HepG2 (cell line): ENCODE measurements around the gene NEDD8. TPM values are rescaled to one million over a fixed set of nuclear protein-coding genes. Genes with fewer than 3 reads are reported as not detected.

ENCODE experiments used
- CBFB ChIP-seq: sonication (generic); formaldehyde crosslinking; IDR thresholded peaks from 2 replicates; pipeline ENCODE4 v1.4.0; 2020; ENCODE audit warnings: missing genetic modification reagents
- DMTF1 ChIP-seq: sonication (generic); formaldehyde crosslinking; IDR thresholded peaks from 2 replicates; pipeline ENCODE4 v1.4.0; 2020; ENCODE audit warnings: mild to moderate bottlenecking, missing genetic modification reagents
- DPF2 ChIP-seq: sonication (generic); formaldehyde crosslinking; IDR thresholded peaks from 2 replicates; pipeline ENCODE4 v1.4.0; 2020; ENCODE audit warnings: mild to moderate bottlenecking, low read depth, missing genetic modification reagents, borderline replicate concordance
- ELF3 ChIP-seq: IDR thresholded peaks from 2 replicates; pipeline ENCODE4 v1.6.1; 2016; ENCODE audit warnings: missing genetic modification reagents, missing compliant biosample characterization
- ETS1 ChIP-seq: sonication (generic); formaldehyde crosslinking; IDR thresholded peaks from 2 replicates; pipeline ENCODE4 v1.4.0; 2020; ENCODE audit warnings: missing genetic modification reagents
- FOXO1 ChIP-seq: sonication (generic); formaldehyde crosslinking; IDR thresholded peaks from 2 replicates; pipeline ENCODE4 v1.4.0; 2020; ENCODE audit warnings: missing genetic modification reagents
- HBP1 ChIP-seq: IDR thresholded peaks from 2 replicates; pipeline ENCODE4 v1.6.1; 2016; ENCODE audit warnings: low read depth, control low read depth
- HOXA5 ChIP-seq: sonication (generic); formaldehyde crosslinking; IDR thresholded peaks from 2 replicates; pipeline ENCODE4 v1.4.0; 2020; ENCODE audit warnings: missing genetic modification reagents
- IRF9 ChIP-seq: sonication (generic); formaldehyde crosslinking; IDR thresholded peaks from 2 replicates; pipeline ENCODE4 v1.8.0; 2022; ENCODE audit warnings: missing genetic modification reagents, mild to moderate bottlenecking, borderline replicate concordance
- LBX2 ChIP-seq: sonication (generic); formaldehyde crosslinking; IDR thresholded peaks from 2 replicates; pipeline ENCODE4 v1.5.0; 2020; ENCODE audit warnings: missing genetic modification reagents, mild to moderate bottlenecking, borderline replicate concordance
- MED13 ChIP-seq: sonication (generic); formaldehyde crosslinking; IDR thresholded peaks from 2 replicates; pipeline ENCODE4 v1.5.0; 2020; ENCODE audit warnings: missing genetic modification reagents
- PPARG ChIP-seq: conservative IDR thresholded peaks from 2 replicates; pipeline ENCODE4 v1.6.1; 2016; ENCODE audit warnings: missing biosample characterization, missing genetic modification reagents
- SIN3A ChIP-seq: IDR thresholded peaks from 2 replicates; pipeline ENCODE4 v1.6.1; 2011; ENCODE audit warnings: low read depth, mild to moderate bottlenecking, control low read depth, low read length, borderline replicate concordance
- SNAPC5 ChIP-seq: sonication (generic); formaldehyde crosslinking; IDR thresholded peaks from 2 replicates; pipeline ENCODE4 v1.8.1; 2023; ENCODE audit warnings: mild to moderate bottlenecking, missing genetic modification reagents, borderline replicate concordance
- TARDBP ChIP-seq: sonication (generic); formaldehyde crosslinking; IDR thresholded peaks from 2 replicates; pipeline ENCODE4 v1.8.0; 2022; ENCODE audit warnings: mild to moderate bottlenecking, missing genetic modification reagents
- ZFP90 ChIP-seq: sonication (generic); formaldehyde crosslinking; IDR thresholded peaks from 2 replicates; pipeline ENCODE4 v1.8.0; 2022; ENCODE audit warnings: missing genetic modification reagents, mild to moderate bottlenecking, inconsistent platforms, borderline replicate concordance
- ZFP91 ChIP-seq: sonication (generic); formaldehyde crosslinking; IDR thresholded peaks from 2 replicates; pipeline ENCODE4 v1.9.0; 2022; ENCODE audit warnings: missing genetic modification reagents, mild to moderate bottlenecking, borderline replicate concordance
- ZNF160 ChIP-seq: sonication (generic); formaldehyde crosslinking; IDR thresholded peaks from 2 replicates; pipeline ENCODE4 v1.8.0; 2022; ENCODE audit warnings: mild to moderate bottlenecking, inconsistent platforms, missing genetic modification reagents
- ZNF350 ChIP-seq: sonication (generic); formaldehyde crosslinking; IDR thresholded peaks from 2 replicates; pipeline ENCODE4 v1.4.0; 2020; ENCODE audit warnings: mild to moderate bottlenecking, low read depth, missing genetic modification reagents, borderline replicate concordance
- ZNF547 ChIP-seq: sonication (generic); formaldehyde crosslinking; IDR thresholded peaks from 2 replicates; pipeline ENCODE4 v1.5.1; 2020; ENCODE audit warnings: mild to moderate bottlenecking, missing genetic modification reagents
- polyA plus RNA-seq, 8 experiments: library from polyadenylated mRNA; depleted of rRNA in 3 of 8; stranded (reverse) in 7 of 8; unstranded in 1 of 8; fragments of >200 nt; fragmentation: Illumina TruSeq in 4 of 8; extraction: Trizol in 4 of 8; gene quantifications; 2 replicates each; pipeline versions ENCODE4 v1.2.1 to v1.2.3, GENCODE V29; 2011 to 2016; ENCODE audit warnings: low read depth in 4 of 8, missing spikeins in 1 of 8, mixed read lengths in 1 of 8; ENCODE audit not compliant: insufficient read depth in 1 of 8
- total RNA-seq, 5 experiments: library from RNA; depleted of rRNA; stranded (reverse); fragments of >200 nt; fragmentation: Illumina TruSeq; extraction: Trizol; gene quantifications; 2 replicates each; pipeline ENCODE4 v1.2.3, GENCODE V29; 2016; ENCODE audit warnings: low read depth in 1 of 5

The NEDD8 gene
- total and polyA plus RNA-seq, 2 of the 13 experiments (the other 11 are each of a cell fraction or from before 2014, with no cell fraction given), result 535 to 713 TPM

GRCh38 chr14:24252289-24253124, 20.3 kb upstream of the NEDD8 start (continued):
- TF ChIP-seq ZFP91 (CRISPR knock-in tag) (no peak; the same call in 1 of the 2 replicates), SIN3A (peak; percentile 61; the same call in 1 of the 2 replicates), TARDBP (CRISPR knock-in tag) (no peak), FOXO1 (CRISPR knock-in tag) (peak; percentile 61; the same call in 1 of the 2 replicates), CBFB (no peak), ETS1 (CRISPR knock-in tag) (no peak), PPARG (CRISPR knock-in tag) (0 out of 2 replicates have a peak, but pooled peaks have one; percentile 39), ZNF547 (CRISPR knock-in tag) (0 out of 2 replicates have a peak, but pooled peaks have one; percentile 13), SNAPC5 (CRISPR knock-in tag) (no peak), MED13 (CRISPR knock-in tag) (no peak), HOXA5 (CRISPR knock-in tag) (peak; percentile 77), ZNF160 (CRISPR knock-in tag) (no peak), ELF3 (peak; percentile 90), LBX2 (CRISPR knock-in tag) (no peak), IRF9 (peak; percentile 98), HBP1 (peak; percentile 92), DPF2 (CRISPR knock-in tag) (peak; percentile 80), ZFP90 (peak; percentile 70; the same call in 1 of the 2 replicates), ZNF350 (CRISPR knock-in tag) (peak; percentile 52; the same call in 1 of the 2 replicates), DMTF1 (CRISPR knock-in tag) (no peak)
